Aorta (tissue), 5 donors: Measurements from ENCODE around the gene NRIP3. TPM values are rescaled to one million over a fixed set of nuclear protein-coding genes. Genes with fewer than 3 reads are reported as not detected.
"Not testable (repeated sequence)": the region's sequence is repeated elsewhere in the genome, so short reads cannot be mapped to it uniquely, and the experiment has no call there.

Experiments used
- ATAC-seq: fragments of 200-7000 bp; cut with Tn5 transposase; one replicate; pipeline ENCODE4 v1.9.1; 2022; ENCODE audit warnings: moderate library complexity; ENCODE audit not compliant: low FRiP score
- DNase-seq, 2 donors: peaks; one replicate each; pipeline ENCODE4 v3.0.0-alpha.2; 2020
- H3K27ac ChIP-seq, 2 donors: one replicate each; pipeline ENCODE4 v1.5.1; 2013; ENCODE audit warnings: low read length in 2 of 2, mild to moderate bottlenecking in 2 of 2, moderate library complexity in 2 of 2, control low read depth in 1 of 2, inconsistent platforms in 1 of 2, low read depth in 1 of 2
- H3K27me3 ChIP-seq, 2 donors: one replicate each; pipeline ENCODE4 v1.6.1; 2013; ENCODE audit warnings: control low read depth in 1 of 2, low read length in 1 of 2, mild to moderate bottlenecking in 1 of 2, moderate library complexity in 1 of 2; ENCODE audit not compliant: insufficient read depth in 2 of 2, control insufficient read depth in 1 of 2
- H3K36me3 ChIP-seq, 2 donors: one replicate each; pipeline ENCODE4 v1.6.1; 2013; ENCODE audit warnings: control low read depth in 1 of 2, low read length in 1 of 2, mild to moderate bottlenecking in 1 of 2; ENCODE audit not compliant: insufficient read depth in 2 of 2, control insufficient read depth in 1 of 2
- H3K4me1 ChIP-seq, 2 donors: one replicate each; pipeline ENCODE4 v1.6.1; 2013; ENCODE audit warnings: low read length in 2 of 2, control low read depth in 1 of 2, mild to moderate bottlenecking in 1 of 2, moderate library complexity in 1 of 2; ENCODE audit not compliant: insufficient read depth in 2 of 2, control insufficient read depth in 1 of 2
- H3K4me3 ChIP-seq, 2 donors: one replicate each; pipeline ENCODE4 v1.5.1; 2013; ENCODE audit warnings: low read length in 2 of 2, control low read depth in 1 of 2, mild to moderate bottlenecking in 1 of 2
- H3K9me3 ChIP-seq: one replicate; pipeline ENCODE4 v1.6.1; 2013; ENCODE audit warnings: mild to moderate bottlenecking, low read length; ENCODE audit not compliant: control insufficient read depth
- WGBS, 2 donors: extraction: QIAGEN DNeasy Blood & Tissue Kit; methylation state at CpG; one replicate each; pipeline ENCODE4 v1.1.7; 2013; 5-methylcytosine and 5-hydroxymethylcytosine counted together
- intact Hi-C, 2 donors: fragments of 100-400 bp; cut with DNase I; formaldehyde crosslinking; loops; one replicate each; pipeline versions ENCODE4 v1.14.2 to v1.15.0; 2022
- polyA plus RNA-seq, 2 donors: library from polyadenylated mRNA; stranded (reverse); fragments of 200-250 nt; gene quantifications; one replicate each; pipeline ENCODE4 v1.2.3, GENCODE V29; 2013
- total RNA-seq, 2 donors: library from RNA; stranded (reverse); fragmentation: NEBNext Ultra II Directional; extraction: Animal tissue kit (Norgen Biotek cat#: 25700); gene quantifications; one replicate each; pipeline ENCODE4 v1.2.1, GENCODE V29; 2021
- donor health status: healthy with polysubstance abuse.
- donor health status: Bipolar disorder and iron deficiency.
- donor health status: DM: no; HTN: no; CAD: no.
- donor health status: DM: no; HTN: no; CAD: no.
- donor health status: DM: yes; HTN: yes; CAD: no.

The NRIP3 gene
- total and polyA plus RNA-seq, 4 donors: 0.63 to 2.6 (median 1.6) TPM

GRCh38 chr11:9009538-9009937 lies 5.7 kb upstream of the NRIP3 start:
- ATAC-seq, H3K36me3 ChIP-seq, H3K4me3 ChIP-seq, DNase-seq, H3K4me1 ChIP-seq, H3K27ac ChIP-seq, H3K27me3 ChIP-seq, H3K9me3 ChIP-seq, intact Hi-C loops: not testable (repeated sequence)
- 67 to 74% methylated on average over 1 of the region's 1 CpG for WGBS, 2 donors

GRCh38 chr11:9008661-9009060 lies 4.9 kb upstream of the NRIP3 start:
- intact Hi-C loops: no loop called here
- WGBS, 2 donors: 78 to 94% methylated on average over 1 of the region's 1 CpG
- peaks cover 0 to 2% of the 10 kb centered on the region in 2 donors for H3K27me3 ChIP-seq
- no peaks in the 10 kb centered on the region for H3K4me1 ChIP-seq
- no peaks in the 10 kb centered on the region for H3K36me3 ChIP-seq
- no peak for ATAC-seq
- H3K9me3 ChIP-seq: no peaks in the 10 kb centered on the region
- no peak for DNase-seq
- H3K27ac ChIP-seq: no peak overlapping the region
- H3K4me3 ChIP-seq: no peak overlapping the region

- ATAC-seq: no peak
Measured at GRCh38 chr11:9008011-9008550, 4.3 kb upstream of the NRIP3 start.

GRCh38 chr11:9005087-9005486 lies 1.3 kb upstream of the NRIP3 start:
- H3K4me1 ChIP-seq: no peaks in the 10 kb centered on the region
- 80 to 86% methylated on average over 4 of the region's 4 CpGs for WGBS, 2 donors
- H3K36me3 ChIP-seq: no peaks in the 10 kb centered on the region
- H3K4me3 ChIP-seq: no peak overlapping the region
- no peak overlapping the region for H3K27ac ChIP-seq
- ATAC-seq (no peak), DNase-seq (no peak)
- intact Hi-C loops: no loop called here
- H3K9me3 ChIP-seq: no peaks in the 10 kb centered on the region
- H3K27me3 ChIP-seq: no peaks in the 10 kb centered on the region

More at GRCh38 chr11:9008011-9008550, 4.3 kb upstream of the NRIP3 start:
- Histone ChIP-seq H3K27me3 (peaks cover 0 to 1% of the 10 kb centered on the region in 2 donors), H3K27ac (no peak overlapping the region), H3K4me3 (no peak overlapping the region), H3K36me3 (no peaks in the 10 kb centered on the region), H3K9me3 (no peaks in the 10 kb centered on the region), H3K4me1 (no peaks in the 10 kb centered on the region)
- intact Hi-C loops: no loop called here
- DNase-seq: no peak
- 8 to 9% methylated on average over 3 of the region's 3 CpGs for WGBS, 2 donors

- intact Hi-C loops: no loop called here
- ATAC-seq (peak; percentile 46), DNase-seq (peak in 1 of 2 donors; percentile 80)
- Histone ChIP-seq H3K4me3 (no peak overlapping the region), H3K27ac (no peak overlapping the region), H3K27me3 (no peaks in the 10 kb centered on the region), H3K36me3 (no peaks in the 10 kb centered on the region), H3K4me1 (no peaks in the 10 kb centered on the region), H3K9me3 (no peaks in the 10 kb centered on the region)
- 15% methylated on average over 67 to 69 of the region's 69 CpGs for WGBS, 2 donors
Measured at GRCh38 chr11:9004183-9004926, 554 bp upstream of the NRIP3 start.

- Histone ChIP-seq H3K27ac (no peak overlapping the region), H3K36me3 (no peaks in the 10 kb centered on the region), H3K4me1 (no peaks in the 10 kb centered on the region), H3K9me3 (no peaks in the 10 kb centered on the region), H3K4me3 (peak overlapping the region in 1 of 2 donors; percentile 14), H3K27me3 (no peaks in the 10 kb centered on the region)
- ATAC-seq (no peak), DNase-seq (no peak)
- WGBS, 2 donors: 16 to 19% methylated on average over 8 of the region's 8 CpGs
- intact Hi-C loops: no loop called here
Measured at GRCh38 chr11:9002920-9003572, 755 bp downstream of the NRIP3 start.

GRCh38 chr11:9001736-9002135 lies 2.1 kb downstream of the NRIP3 start:
- no peaks in the 10 kb centered on the region for H3K9me3 ChIP-seq
- no peak overlapping the region for H3K4me3 ChIP-seq
- DNase-seq: no peak
- no peaks in the 10 kb centered on the region for H3K36me3 ChIP-seq
- no peak for ATAC-seq
- no peak overlapping the region for H3K27ac ChIP-seq
- 81 to 89% methylated on average over 6 of the region's 6 CpGs for WGBS, 2 donors
- intact Hi-C loops: no loop called here
- H3K4me1 ChIP-seq: no peaks in the 10 kb centered on the region
- no peaks in the 10 kb centered on the region for H3K27me3 ChIP-seq

- Histone ChIP-seq H3K9me3 (no peaks in the 10 kb centered on the region), H3K36me3 (no peaks in the 10 kb centered on the region), H3K4me1 (no peaks in the 10 kb centered on the region), H3K4me3 (no peak overlapping the region), H3K27ac (no peak overlapping the region), H3K27me3 (no peaks in the 10 kb centered on the region)
- DNase-seq (no peak), ATAC-seq (no peak)
- 91 to 95% methylated on average over 2 of the region's 2 CpGs for WGBS, 2 donors
- intact Hi-C loops: no loop called here
Measured at GRCh38 chr11:8998017-8998416, 5.8 kb downstream of the NRIP3 start.

GRCh38 chr11:8997451-8997850 lies 6.3 kb downstream of the NRIP3 start:
- DNase-seq (no peak), ATAC-seq (no peak)
- WGBS, 2 donors: 90 to 95% methylated on average over 3 of the region's 3 CpGs
- Histone ChIP-seq H3K4me1 (no peaks in the 10 kb centered on the region), H3K4me3 (no peak overlapping the region), H3K27ac (no peak overlapping the region), H3K9me3 (no peaks in the 10 kb centered on the region), H3K27me3 (no peaks in the 10 kb centered on the region), H3K36me3 (no peaks in the 10 kb centered on the region)
- intact Hi-C loops: no loop called here
